A673 (cell line): ENCODE data around the gene ZFHX2.

Experiments used
- CTCF ChIP-seq: fragments of 300-800, 200-600 bp; sonication (generic); conservative IDR thresholded peaks from 2 replicates; pipeline ENCODE4 v1.5.1; 2017; ENCODE audit warnings: low read depth, mild to moderate bottlenecking, antibody characterized with exemption, low read length, moderate library complexity, mixed read lengths
- EZH2 ChIP-seq: fragments of 200-600 bp; sonication (generic); IDR thresholded peaks from 2 replicates; pipeline ENCODE4 v1.6.1; 2017; ENCODE audit warnings: borderline replicate concordance, low read depth, mild to moderate bottlenecking, mixed read lengths, antibody characterized with exemption, low read length; ENCODE audit not compliant: poor library complexity, severe bottlenecking

GRCh38 chr14:23561259-23561658 lies 9.7 kb upstream of the ZFHX2 start:
- TF ChIP-seq CTCF (no peak), EZH2 (no peak)
